Choroid plexus epithelial cell (primary cell): ENCODE data around the gene RABL2B.
"Not testable (repeated sequence)": the region's sequence is repeated elsewhere in the genome, so short reads cannot be mapped to it uniquely, and the experiment has no call there.

ENCODE experiments used
- DNase-seq: peaks from one replicate; pipeline ENCODE4 v3.0.0-alpha.2; 2010; ENCODE audit warnings: low read depth
- H3K4me3 ChIP-seq: 2 replicates; pipeline ENCODE4 v1.5.1; 2011; ENCODE audit warnings: low read depth, mild to moderate bottlenecking, control low read depth, low read length, moderate library complexity
- TF ChIP-seq, protein P1 (sequence below): conservative IDR thresholded peaks from 2 replicates; pipeline ENCODE4 v1.5.1; 2011; ENCODE audit warnings: low read depth, mild to moderate bottlenecking, control low read depth, inconsistent platforms, low read length, moderate library complexity

RABL2B gene

DNA sequence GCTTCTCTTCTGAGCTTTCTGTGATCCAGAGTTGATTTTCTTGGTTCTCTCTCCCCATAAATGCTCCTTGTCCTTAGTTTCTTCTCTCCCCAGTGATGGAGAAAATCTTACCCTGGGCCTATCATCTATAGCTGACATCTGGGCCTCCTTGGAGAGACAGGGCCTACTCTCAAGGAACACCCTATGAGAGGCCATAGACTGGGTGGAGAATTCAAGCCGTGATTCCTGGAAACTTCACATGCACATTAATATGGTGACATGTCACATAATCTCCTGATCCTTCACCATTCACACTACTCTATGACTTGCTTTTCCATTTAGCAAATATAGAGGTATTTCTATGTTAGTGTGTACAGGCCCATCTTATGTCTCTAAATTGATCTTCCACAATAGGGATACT lies 35.9 kb downstream of the RABL2B start:
- not testable (repeated sequence) for DNase-seq, H3K4me3 ChIP-seq

DNA sequence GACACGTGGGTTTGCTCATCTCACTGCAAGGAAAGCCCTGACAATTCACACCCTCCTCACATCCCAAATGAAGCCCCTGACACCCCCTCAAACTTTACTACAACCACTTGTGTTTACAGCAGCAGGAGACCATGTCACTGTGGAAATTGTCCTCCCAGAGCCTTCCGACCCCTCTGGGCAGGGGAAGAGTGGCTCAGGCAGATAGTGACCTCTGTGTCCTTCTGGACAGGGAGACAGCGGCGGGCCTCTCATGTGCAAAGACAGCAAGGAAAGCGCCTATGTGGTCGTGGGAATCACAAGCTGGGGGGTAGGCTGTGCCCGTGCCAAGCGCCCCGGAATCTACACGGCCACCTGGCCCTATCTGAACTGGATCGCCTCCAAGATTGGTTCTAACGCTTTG lies 39.0 kb downstream of the RABL2B start:
- H3K4me3 ChIP-seq, DNase-seq: not testable (repeated sequence)

DNA sequence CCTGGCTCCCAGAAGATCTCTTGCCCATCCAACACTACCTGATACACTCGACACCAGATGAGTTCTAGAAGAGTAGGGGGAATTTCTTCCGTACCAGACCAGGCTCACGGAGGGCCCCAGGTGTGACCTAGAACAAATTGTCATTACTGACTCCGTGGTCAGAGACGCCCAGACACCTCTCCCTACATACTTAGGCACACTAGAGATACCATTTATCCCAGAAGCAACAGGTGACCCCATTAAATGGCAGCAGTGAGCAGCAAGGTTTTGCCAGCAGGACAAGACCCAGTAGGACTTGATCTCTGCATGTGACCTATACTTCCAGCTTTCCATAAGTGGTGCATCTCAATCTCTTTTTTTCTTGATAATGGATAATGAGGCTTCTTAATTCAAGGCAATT lies 42.7 kb downstream of the RABL2B start:
- not testable (repeated sequence) for DNase-seq, H3K4me3 ChIP-seq

DNA sequence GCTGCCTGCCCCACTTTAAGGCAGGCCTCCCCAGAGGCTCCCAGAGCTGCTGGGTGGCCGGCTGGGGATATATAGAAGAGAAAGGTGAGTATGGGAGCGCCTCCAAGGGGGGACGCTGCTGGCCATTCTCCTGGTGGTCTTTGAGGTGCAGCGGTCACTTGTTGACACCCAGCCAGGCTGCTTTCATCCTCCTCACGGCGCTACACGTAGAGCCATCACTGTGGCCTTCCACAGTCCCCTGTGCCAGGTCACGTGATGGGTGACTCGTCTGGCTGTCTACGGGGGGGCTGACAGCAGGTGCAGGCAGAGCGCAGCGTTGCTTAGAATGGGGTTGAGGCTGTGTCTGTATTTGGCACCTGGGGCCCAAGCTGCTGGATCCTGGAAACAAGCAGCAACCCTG lies 43.5 kb downstream of the RABL2B start:
- H3K4me3 ChIP-seq, result no peak overlapping the region
- TF ChIP-seq, protein P1, sequence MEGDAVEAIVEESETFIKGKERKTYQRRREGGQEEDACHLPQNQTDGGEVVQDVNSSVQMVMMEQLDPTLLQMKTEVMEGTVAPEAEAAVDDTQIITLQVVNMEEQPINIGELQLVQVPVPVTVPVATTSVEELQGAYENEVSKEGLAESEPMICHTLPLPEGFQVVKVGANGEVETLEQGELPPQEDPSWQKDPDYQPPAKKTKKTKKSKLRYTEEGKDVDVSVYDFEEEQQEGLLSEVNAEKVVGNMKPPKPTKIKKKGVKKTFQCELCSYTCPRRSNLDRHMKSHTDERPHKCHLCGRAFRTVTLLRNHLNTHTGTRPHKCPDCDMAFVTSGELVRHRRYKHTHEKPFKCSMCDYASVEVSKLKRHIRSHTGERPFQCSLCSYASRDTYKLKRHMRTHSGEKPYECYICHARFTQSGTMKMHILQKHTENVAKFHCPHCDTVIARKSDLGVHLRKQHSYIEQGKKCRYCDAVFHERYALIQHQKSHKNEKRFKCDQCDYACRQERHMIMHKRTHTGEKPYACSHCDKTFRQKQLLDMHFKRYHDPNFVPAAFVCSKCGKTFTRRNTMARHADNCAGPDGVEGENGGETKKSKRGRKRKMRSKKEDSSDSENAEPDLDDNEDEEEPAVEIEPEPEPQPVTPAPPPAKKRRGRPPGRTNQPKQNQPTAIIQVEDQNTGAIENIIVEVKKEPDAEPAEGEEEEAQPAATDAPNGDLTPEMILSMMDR, result no peak
- no peak for DNase-seq

DNA sequence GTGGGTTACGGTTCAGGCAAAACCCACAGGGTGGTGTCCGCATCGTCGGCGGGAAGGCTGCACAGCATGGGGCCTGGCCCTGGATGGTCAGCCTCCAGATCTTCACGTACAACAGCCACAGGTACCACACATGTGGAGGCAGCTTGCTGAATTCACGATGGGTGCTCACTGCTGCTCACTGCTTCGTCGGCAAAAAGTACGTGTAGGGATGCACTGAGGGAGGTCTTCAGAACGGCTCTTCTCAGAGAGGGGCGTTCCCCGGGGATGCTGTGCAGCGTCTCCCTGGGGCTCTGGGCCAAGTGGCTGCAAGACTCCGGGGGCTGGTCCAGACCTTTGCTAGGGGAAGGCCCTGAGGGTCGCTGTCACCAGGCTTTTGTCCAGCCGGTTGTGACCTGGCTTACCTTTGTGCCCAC lies 44.2 kb downstream of the RABL2B start:
- no peak for DNase-seq

DNA sequence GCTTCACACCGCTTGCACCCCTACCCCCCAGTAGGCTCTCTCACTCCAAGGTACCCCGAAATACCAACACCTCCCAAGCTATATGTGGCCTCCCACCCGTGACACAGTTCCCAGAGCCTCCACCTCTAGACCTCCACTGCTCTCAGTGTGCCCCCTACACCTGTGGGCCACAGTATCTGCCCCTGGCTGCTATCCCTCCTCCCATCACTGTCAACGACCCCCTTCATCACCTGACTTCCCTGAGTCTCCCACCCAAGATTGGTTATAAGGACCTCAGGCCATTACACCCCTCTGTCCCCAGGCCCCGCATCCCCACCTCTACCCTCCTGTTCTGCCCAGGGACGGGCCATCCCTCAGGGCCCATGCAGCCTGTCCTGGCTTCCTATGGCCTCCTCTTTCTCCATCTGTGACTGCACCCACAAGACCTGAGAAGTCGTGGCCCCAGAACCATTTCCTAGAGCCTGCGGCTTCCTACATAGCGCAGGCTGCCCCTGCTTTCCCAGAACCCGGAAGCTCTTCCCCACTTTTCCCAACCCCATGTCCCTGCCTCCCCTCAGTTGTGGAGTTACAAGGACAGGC lies 44.7 kb downstream of the RABL2B start:
- no peak for DNase-seq

More for the DNA sequence above, 44.2 kb downstream of the RABL2B start:
- no peak overlapping the region for H3K4me3 ChIP-seq
- TF ChIP-seq, protein P1, result no peak

DNA sequence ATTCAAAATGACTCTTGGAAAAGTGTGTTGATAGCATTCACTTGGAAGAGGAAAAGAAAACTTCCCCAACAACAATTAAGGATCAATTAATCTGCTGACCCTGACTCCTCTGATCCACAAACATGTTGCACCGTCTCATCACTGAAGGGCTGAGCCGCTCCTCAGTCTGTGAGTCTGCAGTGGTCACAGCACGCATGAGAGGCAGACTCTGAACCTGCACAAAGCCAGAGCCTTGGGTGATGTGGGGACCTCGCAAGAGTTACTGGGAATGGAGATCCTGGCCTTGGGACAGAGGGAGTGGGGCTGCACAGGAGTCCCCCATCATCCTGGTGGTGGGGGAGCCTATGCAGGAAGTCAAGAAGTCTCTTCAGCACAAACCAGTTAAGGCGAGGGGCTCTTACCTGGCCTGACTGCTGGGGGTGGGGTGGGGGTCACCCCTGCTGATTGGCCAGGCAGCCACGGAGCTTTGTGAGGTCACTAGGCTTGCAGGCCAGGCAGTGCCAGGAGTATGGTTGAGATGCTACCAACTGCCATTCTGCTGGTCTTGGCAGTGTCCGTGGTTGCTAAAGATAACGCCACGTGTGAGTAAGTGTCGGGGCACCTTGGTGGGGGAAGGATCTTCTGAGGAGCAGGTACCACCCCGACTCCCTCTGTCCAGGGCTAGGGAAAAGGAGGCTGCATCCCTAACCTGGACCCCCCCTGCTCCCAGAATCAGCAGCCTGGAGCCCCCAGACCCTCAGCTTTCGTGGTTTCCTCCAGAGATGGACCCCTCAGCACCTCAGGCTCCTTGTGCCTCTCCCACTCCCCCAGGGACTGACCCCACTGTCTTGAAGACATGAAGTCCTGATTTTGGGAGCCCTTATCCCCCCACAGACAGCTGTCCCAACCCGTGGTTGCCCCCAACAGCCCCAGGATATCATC lies 45.4 kb downstream of the RABL2B start, which contains the start of gene ACR:
ACR (plus strand) TSS at position 477 of the 921 bp plus-strand sequence; CDS start at position 509, 32 bp downstream.
- no peak within 1 kb of the TSS for H3K4me3 ChIP-seq
- TF ChIP-seq, protein P1, result no peak
- no peak for DNase-seq

More for the DNA sequence above, 44.7 kb downstream of the RABL2B start:
- H3K4me3 ChIP-seq, result no peak overlapping the region
- TF ChIP-seq, protein P1, result no peak

DNA sequence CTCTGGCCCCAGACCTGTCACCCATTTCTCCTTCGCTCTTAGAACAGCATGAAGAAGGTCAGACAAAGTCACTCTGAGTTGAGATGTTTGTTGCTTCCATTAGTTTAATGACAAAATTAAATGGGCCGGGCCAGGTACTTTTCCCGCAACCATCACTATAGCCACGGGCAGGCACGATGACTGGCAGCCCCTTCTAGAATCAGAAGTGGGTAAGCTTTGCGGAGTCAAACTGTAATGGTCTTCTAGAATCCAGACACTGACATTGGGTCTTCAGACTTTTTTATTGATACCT lies 47.8 kb downstream of the RABL2B start:
- TF ChIP-seq, protein P1, result no peak
- DNase-seq, result no peak
- H3K4me3 ChIP-seq, result no peak overlapping the region
